Liver (tissue), 3 donors: ENCODE results near the gene DNM2.

ENCODE experiments used
- EGR1 ChIP-seq, 2 donors: IDR thresholded peaks; 2 replicates each; pipeline ENCODE4 v1.6.1; 2016 to 2018; ENCODE audit warnings: antibody characterized with exemption in 2 of 2, low read depth in 2 of 2
- GABPA ChIP-seq, 2 donors: IDR thresholded peaks in 1 of 2; conservative IDR thresholded peaks in 1 of 2; 2 replicates each; pipeline ENCODE4 v1.6.1; 2016; ENCODE audit warnings: antibody characterized with exemption in 2 of 2, mild to moderate bottlenecking in 1 of 2, moderate library complexity in 1 of 2
- HNF4G ChIP-seq: IDR thresholded peaks from 2 replicates; pipeline ENCODE4 v1.6.1; 2016; ENCODE audit warnings: antibody characterized with exemption
- JUND ChIP-seq, 2 donors: IDR thresholded peaks; 2 replicates each; pipeline ENCODE4 v1.6.1; 2016; ENCODE audit warnings: antibody characterized with exemption in 2 of 2
- RXRA ChIP-seq, 2 donors: IDR thresholded peaks; 2 replicates each; pipeline ENCODE4 v1.6.1; 2017 to 2018; ENCODE audit warnings: antibody characterized with exemption in 2 of 2, mild to moderate bottlenecking in 1 of 2
- TAF1 ChIP-seq: conservative IDR thresholded peaks from 2 replicates; pipeline ENCODE4 v1.6.1; 2016; ENCODE audit warnings: antibody characterized with exemption, mild to moderate bottlenecking
- YY1 ChIP-seq: IDR thresholded peaks from 2 replicates; pipeline ENCODE4 v1.6.1; 2016; ENCODE audit warnings: antibody characterized with exemption, mild to moderate bottlenecking
- TF ChIP-seq, protein P1 (sequence below): fragments of 150-350 bp; IDR thresholded peaks from 2 replicates; pipeline ENCODE4 v1.5.1; 2017; ENCODE audit warnings: improper control_type of control experiment, low read depth, low read length; ENCODE audit not compliant: missing input control
- TF ChIP-seq, protein P2 (sequence below): IDR thresholded peaks from 2 replicates; pipeline ENCODE4 v1.6.1; 2016; ENCODE audit warnings: antibody characterized with exemption, mild to moderate bottlenecking
- TF ChIP-seq, protein P3 (sequence below): IDR thresholded peaks from 2 replicates; pipeline ENCODE4 v1.6.1; 2016; ENCODE audit warnings: antibody characterized with exemption
- donor health status: healthy.
- donor health status: healthy.

DNA sequence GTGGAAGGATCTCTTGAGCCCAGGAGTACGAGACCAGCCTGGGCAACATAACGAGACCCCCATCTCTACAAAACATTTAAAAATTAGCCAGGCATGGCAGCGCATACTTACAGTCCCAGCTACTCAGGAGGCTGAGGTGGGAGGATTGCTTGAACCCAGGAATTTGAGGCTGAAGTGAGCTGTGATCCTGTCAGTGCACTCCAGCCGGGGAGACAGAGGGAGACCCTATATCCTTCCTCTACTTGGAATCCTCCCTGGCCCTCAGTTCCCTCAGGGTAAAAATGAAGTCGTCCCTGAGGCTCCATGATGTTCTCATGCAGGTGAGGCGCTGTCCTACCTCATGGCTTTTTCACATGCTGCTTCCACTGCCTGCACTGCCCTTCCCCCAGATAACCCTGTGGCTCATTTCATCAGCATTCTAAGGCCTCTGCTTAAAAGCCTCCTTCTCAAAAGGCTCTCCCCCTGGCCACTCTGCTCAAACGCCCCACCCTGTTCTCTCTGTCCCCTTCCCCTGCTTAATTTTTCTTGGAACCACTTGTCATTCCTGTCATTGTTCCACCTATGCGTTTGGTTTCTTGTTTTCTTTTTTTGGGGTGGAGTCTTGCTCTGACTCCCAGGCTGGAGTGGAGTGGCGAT is 19.2 kb downstream of the DNM2 start:
- TF ChIP-seq, protein P1, sequence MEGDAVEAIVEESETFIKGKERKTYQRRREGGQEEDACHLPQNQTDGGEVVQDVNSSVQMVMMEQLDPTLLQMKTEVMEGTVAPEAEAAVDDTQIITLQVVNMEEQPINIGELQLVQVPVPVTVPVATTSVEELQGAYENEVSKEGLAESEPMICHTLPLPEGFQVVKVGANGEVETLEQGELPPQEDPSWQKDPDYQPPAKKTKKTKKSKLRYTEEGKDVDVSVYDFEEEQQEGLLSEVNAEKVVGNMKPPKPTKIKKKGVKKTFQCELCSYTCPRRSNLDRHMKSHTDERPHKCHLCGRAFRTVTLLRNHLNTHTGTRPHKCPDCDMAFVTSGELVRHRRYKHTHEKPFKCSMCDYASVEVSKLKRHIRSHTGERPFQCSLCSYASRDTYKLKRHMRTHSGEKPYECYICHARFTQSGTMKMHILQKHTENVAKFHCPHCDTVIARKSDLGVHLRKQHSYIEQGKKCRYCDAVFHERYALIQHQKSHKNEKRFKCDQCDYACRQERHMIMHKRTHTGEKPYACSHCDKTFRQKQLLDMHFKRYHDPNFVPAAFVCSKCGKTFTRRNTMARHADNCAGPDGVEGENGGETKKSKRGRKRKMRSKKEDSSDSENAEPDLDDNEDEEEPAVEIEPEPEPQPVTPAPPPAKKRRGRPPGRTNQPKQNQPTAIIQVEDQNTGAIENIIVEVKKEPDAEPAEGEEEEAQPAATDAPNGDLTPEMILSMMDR: no peak
- TF ChIP-seq, protein P2, sequence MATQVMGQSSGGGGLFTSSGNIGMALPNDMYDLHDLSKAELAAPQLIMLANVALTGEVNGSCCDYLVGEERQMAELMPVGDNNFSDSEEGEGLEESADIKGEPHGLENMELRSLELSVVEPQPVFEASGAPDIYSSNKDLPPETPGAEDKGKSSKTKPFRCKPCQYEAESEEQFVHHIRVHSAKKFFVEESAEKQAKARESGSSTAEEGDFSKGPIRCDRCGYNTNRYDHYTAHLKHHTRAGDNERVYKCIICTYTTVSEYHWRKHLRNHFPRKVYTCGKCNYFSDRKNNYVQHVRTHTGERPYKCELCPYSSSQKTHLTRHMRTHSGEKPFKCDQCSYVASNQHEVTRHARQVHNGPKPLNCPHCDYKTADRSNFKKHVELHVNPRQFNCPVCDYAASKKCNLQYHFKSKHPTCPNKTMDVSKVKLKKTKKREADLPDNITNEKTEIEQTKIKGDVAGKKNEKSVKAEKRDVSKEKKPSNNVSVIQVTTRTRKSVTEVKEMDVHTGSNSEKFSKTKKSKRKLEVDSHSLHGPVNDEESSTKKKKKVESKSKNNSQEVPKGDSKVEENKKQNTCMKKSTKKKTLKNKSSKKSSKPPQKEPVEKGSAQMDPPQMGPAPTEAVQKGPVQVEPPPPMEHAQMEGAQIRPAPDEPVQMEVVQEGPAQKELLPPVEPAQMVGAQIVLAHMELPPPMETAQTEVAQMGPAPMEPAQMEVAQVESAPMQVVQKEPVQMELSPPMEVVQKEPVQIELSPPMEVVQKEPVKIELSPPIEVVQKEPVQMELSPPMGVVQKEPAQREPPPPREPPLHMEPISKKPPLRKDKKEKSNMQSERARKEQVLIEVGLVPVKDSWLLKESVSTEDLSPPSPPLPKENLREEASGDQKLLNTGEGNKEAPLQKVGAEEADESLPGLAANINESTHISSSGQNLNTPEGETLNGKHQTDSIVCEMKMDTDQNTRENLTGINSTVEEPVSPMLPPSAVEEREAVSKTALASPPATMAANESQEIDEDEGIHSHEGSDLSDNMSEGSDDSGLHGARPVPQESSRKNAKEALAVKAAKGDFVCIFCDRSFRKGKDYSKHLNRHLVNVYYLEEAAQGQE: no peak
- no peak for TF ChIP-seq EGR1 (IDR thresholded peaks at IDR 0.05; ENCODE audit: low read depth in 2 of 2)
- TF ChIP-seq, protein P3, sequence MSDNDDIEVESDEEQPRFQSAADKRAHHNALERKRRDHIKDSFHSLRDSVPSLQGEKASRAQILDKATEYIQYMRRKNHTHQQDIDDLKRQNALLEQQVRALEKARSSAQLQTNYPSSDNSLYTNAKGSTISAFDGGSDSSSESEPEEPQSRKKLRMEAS: no peak
- no peak for TF ChIP-seq GABPA (IDR thresholded peaks at IDR 0.05 in 1 of 2, conservative IDR thresholded peaks at IDR 0.05 in 1 of 2)
- no peak for TF ChIP-seq RXRA (IDR thresholded peaks at IDR 0.05)
- no peak for TF ChIP-seq JUND (IDR thresholded peaks at IDR 0.05)
- no peak for TF ChIP-seq HNF4G
- TF ChIP-seq YY1: no peak
- no peak for TF ChIP-seq TAF1
